Thyroid gland (tissue), 4 donors: ENCODE results near the gene PLAAT2.

Source experiments
- POLR2A ChIP-seq, 2 donors: fragments of 450-650 bp; IDR thresholded peaks; one replicate each; pipeline ENCODE4 v1.6.1; 2017; ENCODE audit warnings: antibody characterized with exemption in 2 of 2, mild to moderate bottlenecking in 2 of 2, moderate library complexity in 1 of 2
- TF ChIP-seq, protein P1 (sequence below), 6 experiments: fragments of 200-600 bp in 3 of 6; fragments of 450-650 bp in 3 of 6; sonication (generic) in 3 of 6; IDR thresholded peaks; one replicate each; pipeline ENCODE4 v1.5.1; 2016 to 2019; ENCODE audit warnings: antibody characterized with exemption in 6 of 6, mild to moderate bottlenecking in 2 of 6, inconsistent platforms in 1 of 6, moderate library complexity in 1 of 6

- TF ChIP-seq, protein P1, sequence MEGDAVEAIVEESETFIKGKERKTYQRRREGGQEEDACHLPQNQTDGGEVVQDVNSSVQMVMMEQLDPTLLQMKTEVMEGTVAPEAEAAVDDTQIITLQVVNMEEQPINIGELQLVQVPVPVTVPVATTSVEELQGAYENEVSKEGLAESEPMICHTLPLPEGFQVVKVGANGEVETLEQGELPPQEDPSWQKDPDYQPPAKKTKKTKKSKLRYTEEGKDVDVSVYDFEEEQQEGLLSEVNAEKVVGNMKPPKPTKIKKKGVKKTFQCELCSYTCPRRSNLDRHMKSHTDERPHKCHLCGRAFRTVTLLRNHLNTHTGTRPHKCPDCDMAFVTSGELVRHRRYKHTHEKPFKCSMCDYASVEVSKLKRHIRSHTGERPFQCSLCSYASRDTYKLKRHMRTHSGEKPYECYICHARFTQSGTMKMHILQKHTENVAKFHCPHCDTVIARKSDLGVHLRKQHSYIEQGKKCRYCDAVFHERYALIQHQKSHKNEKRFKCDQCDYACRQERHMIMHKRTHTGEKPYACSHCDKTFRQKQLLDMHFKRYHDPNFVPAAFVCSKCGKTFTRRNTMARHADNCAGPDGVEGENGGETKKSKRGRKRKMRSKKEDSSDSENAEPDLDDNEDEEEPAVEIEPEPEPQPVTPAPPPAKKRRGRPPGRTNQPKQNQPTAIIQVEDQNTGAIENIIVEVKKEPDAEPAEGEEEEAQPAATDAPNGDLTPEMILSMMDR (IDR thresholded peaks at IDR 0.05) = no peak
- no peak for TF ChIP-seq POLR2A (IDR thresholded peaks at IDR 0.05)
Measured at GRCh38 chr11:63532117-63532516, 31.1 kb downstream of the PLAAT2 start.
